Right atrium auricular region (tissue), 2 donors: ENCODE data around the gene SMARCA4. TPM values are rescaled to one million over a fixed set of nuclear protein-coding genes. Genes with fewer than 3 reads are reported as not detected.
A peak's percentile ranks its signal among the peaks of the same experiment; 100 is the strongest.

Experiments
- DNase-seq: peaks from one replicate; pipeline ENCODE4 v3.0.0-alpha.2; 2019; ENCODE audit warnings: low spot score
- H3K27ac ChIP-seq, 2 donors: fragments of 200-600 bp; sonication (generic); 1 replicate in 1 of 2; 2 replicates in 1 of 2; pipeline ENCODE4 v1.5.1; 2016 to 2019
- H3K27me3 ChIP-seq, 2 donors: fragments of 200-600 bp; sonication (generic); one replicate each; pipeline versions ENCODE4 v1.5.1 to v1.6.0; 2017 to 2019
- H3K36me3 ChIP-seq: fragments of 200-600 bp; sonication (generic); one replicate; pipeline ENCODE4 v1.5.1; 2016
- H3K4me1 ChIP-seq, 2 donors: fragments of 200-600 bp; sonication (generic); one replicate each; pipeline versions ENCODE4 v1.5.1 to v1.6.0; 2017 to 2019
- H3K4me3 ChIP-seq, 2 donors: fragments of 200-600 bp; sonication (generic); 1 replicate in 1 of 2; 2 replicates in 1 of 2; pipeline ENCODE4 v1.5.1; 2017 to 2019; ENCODE audit warnings: mild to moderate bottlenecking in 1 of 2, moderate library complexity in 1 of 2
- H3K9me3 ChIP-seq, 2 donors: fragments of 200-600 bp; sonication (generic); one replicate each; pipeline ENCODE4 v1.5.1; 2019
- CTCF ChIP-seq, 2 donors: fragments of 200-600 bp; sonication (generic); IDR thresholded peaks; one replicate each; pipeline ENCODE4 v1.5.1; 2019; ENCODE audit warnings: antibody characterized with exemption in 2 of 2
- total RNA-seq, 2 donors: library from RNA; depleted of rRNA; stranded (reverse); fragments of >200 nt; gene quantifications; one replicate each; pipeline ENCODE4 v1.1.0, GENCODE V29; 2016

SMARCA4 gene
- total RNA-seq, 2 donors from 2014 or later: 29.9 to 41.7 TPM

- Histone ChIP-seq H3K27ac (no peak overlapping the region), H3K4me3 (no peak overlapping the region), H3K9me3 (no peaks in the 10 kb centered on the region), H3K36me3 (no peaks in the 10 kb centered on the region), H3K27me3 (no peaks in the 10 kb centered on the region), H3K4me1 (peaks cover 0 to 25% of the 10 kb centered on the region in 2 donors)
- no peak for TF ChIP-seq CTCF (IDR thresholded peaks at IDR 0.05)
- DNase-seq: no peak
These were observed 10.4 kb downstream of the SMARCA4 start for GRCh38 chr19:10971107-10971726.

- no peaks in the 10 kb centered on the region for H3K36me3 ChIP-seq
- peaks cover 0 to 30% of the 10 kb centered on the region in 2 donors for H3K4me1 ChIP-seq
- no peak overlapping the region for H3K4me3 ChIP-seq
- DNase-seq: peak; percentile 64
- TF ChIP-seq CTCF (IDR thresholded peaks at IDR 0.05): no peak
- peak overlapping the region; percentile 57 to 66 for H3K27ac ChIP-seq
- H3K9me3 ChIP-seq: no peaks in the 10 kb centered on the region
- H3K27me3 ChIP-seq: no peaks in the 10 kb centered on the region
These were observed 14.7 kb downstream of the SMARCA4 start for GRCh38 chr19:10975374-10976130.

- Histone ChIP-seq H3K4me1 (peaks cover 0 to 30% of the 10 kb centered on the region in 2 donors), H3K4me3 (no peak overlapping the region)
These were observed 15.5 kb downstream of the SMARCA4 start for GRCh38 chr19:10976131-10976892.

GRCh38 chr19:10977742-10978092 lies 16.9 kb downstream of the SMARCA4 start:
- Histone ChIP-seq H3K4me1 (peaks cover 0 to 30% of the 10 kb centered on the region in 2 donors), H3K4me3 (no peak overlapping the region), H3K27ac (no peak overlapping the region), H3K27me3 (no peaks in the 10 kb centered on the region), H3K9me3 (no peaks in the 10 kb centered on the region), H3K36me3 (no peaks in the 10 kb centered on the region)
- TF ChIP-seq CTCF (IDR thresholded peaks at IDR 0.05): no peak
- DNase-seq: no peak

More at GRCh38 chr19:10976131-10976892, 15.5 kb downstream of the SMARCA4 start:
- DNase-seq: no peak
- Histone ChIP-seq H3K9me3 (no peaks in the 10 kb centered on the region), H3K27ac (peak overlapping the region; percentile 57 to 66), H3K36me3 (no peaks in the 10 kb centered on the region), H3K27me3 (no peaks in the 10 kb centered on the region)
- no peak for TF ChIP-seq CTCF (IDR thresholded peaks at IDR 0.05)

- Histone ChIP-seq H3K9me3 (no peaks in the 10 kb centered on the region), H3K27ac (no peak overlapping the region), H3K36me3 (peaks cover 8% of the 10 kb centered on the region), H3K4me1 (peaks cover 0 to 30% of the 10 kb centered on the region in 2 donors), H3K4me3 (no peak overlapping the region), H3K27me3 (no peaks in the 10 kb centered on the region)
- no peak for DNase-seq
- no peak for TF ChIP-seq CTCF (IDR thresholded peaks at IDR 0.05)
These were observed 19.1 kb downstream of the SMARCA4 start for GRCh38 chr19:10979951-10980381.
